GM19463 (cell line): Measurements from ENCODE around the gene MVD.
"Not testable (repeated sequence)": the region's sequence is repeated elsewhere in the genome, so short reads cannot be mapped to it uniquely, and the experiment has no call there.

Experiments
- ATAC-seq: cut with Tn5 transposase; IDR thresholded peaks from one replicate; pipeline ENCODE4 v1.9.1; 2021; ENCODE audit warnings: mild to moderate bottlenecking, moderate library complexity; ENCODE audit not compliant: unreplicated experiment

MVD gene

DNA sequence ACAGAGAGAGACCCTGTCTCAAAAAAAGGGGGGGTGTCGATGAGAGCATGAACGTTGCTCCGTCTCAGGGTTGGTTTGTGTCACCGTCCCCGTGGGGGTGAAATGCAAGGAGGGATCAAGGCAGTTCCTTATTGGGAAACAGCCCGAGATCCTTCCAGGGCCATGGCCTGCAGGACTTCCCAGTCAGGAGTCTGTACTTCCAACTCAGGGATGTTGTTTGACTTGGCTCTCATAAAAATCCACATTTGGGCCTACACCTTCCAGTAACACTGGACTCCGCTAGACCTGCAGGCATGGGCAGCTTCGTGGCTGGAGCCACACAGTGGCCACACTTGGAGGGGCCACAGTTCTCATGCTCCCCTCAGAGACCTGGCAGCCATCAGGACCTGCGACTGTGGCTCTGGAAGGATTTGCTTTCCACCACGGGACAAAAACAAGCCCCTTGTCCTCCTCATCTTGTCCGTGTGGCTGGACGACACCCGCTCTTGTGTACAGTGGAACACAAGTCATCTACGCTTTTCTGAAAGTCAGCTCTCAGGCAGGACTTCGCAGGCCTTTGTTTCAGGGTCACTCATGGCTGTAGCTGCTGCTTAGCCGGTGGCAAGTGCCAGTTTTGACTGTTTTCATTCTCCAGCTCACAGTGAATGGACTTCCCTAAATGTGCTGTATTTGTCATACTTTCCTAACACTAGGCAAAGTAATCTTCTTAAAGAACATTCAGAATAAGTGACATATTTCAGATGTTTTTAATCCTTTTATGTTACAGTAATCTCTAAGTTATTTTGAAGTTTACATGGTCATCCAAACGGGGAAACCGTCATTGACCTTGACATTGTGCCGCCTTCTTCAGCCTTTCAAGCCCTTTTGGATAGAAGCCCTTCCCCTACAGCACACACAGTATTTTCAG lies 48.7 kb downstream of the MVD start:
- ATAC-seq = no peak

GRCh38 chr16:88613293-88613692 lies 49.6 kb downstream of the MVD start:
- ATAC-seq = no peak

- ATAC-seq = no peak
Measured at GRCh38 chr16:88610909-88611812, 51.7 kb downstream of the MVD start.

DNA sequence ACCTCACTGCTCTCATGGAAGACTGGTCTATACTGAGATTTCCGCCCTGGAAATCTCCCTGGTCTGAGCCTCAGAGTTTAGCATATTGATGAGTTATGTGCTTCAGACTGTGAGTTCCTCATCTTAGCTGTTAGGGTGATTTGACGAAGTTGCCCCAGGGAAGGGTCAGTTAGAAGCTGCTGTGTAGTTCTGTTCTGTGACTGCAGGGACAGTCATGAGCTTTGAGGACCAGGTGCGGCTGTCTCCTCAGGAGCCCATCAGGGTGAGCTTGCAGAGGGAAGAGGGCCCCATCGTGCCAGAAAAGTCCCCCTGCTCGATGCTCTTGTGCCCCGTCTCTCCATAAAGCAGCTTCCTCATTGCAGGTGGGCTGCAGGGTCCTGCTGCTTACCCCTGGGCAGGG lies 52.8 kb downstream of the MVD start:
- ATAC-seq = no peak

GRCh38 chr16:88609426-88609825 lies 53.5 kb downstream of the MVD start:
- not testable (repeated sequence) for ATAC-seq

DNA sequence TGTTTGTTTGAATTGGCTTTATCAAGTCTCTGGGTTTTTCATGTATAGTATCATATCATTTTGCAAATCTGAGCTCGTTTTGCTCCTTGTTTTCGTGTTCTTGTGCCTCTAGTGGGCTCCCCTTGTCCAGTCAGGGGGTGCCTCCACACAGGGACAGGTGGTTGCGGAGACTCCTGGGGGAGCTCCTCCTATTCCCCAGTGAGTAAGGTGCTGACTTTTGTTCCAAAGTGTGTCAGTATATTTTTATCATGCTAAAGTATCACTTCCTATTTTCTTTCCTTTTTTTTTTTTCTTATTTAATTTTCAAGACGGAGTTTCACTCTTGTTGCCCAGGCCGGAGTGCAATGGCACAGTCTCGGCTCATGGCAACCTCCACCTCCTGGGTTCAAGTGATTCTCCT lies 54.8 kb downstream of the MVD start:
- no peak for ATAC-seq

DNA sequence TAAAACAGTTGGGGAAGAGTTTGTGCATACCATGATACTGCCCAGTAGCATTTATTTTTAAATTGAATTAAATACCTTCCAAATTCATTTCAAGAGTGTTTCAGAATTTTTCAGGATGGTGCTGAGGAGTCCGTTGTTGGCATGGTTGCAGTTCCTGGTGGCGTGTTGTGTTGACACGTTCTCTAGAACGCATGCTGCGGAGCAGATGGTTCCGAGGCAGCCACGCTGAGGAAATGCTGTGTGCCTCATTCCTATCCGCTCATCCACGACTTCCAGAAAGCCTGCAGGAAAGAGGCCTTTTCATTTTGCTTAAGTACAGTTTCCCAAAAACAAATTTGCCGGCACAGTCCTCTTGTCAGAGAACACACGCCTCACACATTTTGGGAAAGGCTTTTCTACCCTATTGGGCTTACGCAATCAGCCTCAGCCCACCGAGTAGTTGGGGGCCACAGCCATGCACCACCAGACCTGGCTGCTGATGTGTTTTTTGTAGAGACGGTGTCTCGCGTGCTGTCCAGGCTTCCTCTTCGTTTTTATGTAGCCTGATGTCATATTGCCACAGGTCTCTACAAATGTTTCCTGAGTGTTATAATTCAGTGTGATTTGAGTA lies 56.6 kb downstream of the MVD start:
- no peak for ATAC-seq

DNA sequence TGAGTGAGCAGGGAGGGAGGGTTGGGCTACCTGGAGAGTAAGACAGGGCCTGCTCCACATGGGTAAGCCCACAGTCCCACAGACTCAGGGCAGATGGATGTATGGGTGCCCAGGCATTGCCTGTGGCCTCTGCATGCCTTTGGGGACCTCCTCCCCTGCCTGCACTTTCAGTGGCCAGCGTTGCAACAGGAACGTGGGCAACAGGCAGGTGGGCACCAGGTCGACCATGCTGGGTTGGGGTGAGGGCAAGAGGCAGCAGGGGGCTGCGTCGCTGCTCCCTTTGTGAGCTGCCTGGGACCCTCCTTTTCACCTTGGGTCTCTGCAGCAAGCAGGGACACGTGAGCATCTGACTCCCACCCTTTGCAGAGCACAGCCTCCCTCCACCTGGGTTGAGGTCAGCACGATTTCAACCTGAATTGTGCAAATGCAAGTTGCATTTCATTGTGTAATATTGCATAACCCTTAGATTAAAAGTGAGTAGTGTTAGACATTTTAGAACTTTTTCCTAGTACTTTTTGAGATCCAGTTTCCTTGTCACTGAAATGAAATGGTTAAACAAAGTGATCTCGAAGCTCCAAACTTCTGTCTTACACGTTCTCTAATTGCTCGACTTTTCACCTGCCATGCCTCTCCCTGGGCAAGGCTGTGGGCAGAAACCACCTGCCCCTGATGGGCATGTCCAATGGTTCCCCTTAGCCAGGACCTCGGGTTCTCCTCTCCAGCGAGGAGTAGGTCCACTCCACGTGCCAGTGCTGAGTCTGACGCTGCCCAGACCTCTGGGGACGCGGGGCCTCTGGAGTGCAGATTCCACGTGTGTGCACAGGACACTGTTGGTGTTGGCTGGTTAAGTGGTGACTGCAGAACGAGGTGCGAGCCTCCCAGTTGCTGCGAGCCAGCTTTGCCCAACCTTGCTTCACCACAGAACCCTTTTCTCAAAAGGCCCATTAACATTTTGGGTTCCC lies 57.4 kb downstream of the MVD start:
- no peak for ATAC-seq

GRCh38 chr16:88602091-88602490 lies 60.8 kb downstream of the MVD start:
- no peak for ATAC-seq
